ENCODE data around the gene NT5DC1.
"Not testable (repeated sequence)": the region's sequence is repeated elsewhere in the genome, so short reads cannot be mapped to it uniquely, and the experiment has no call there.

NT5DC1 gene

DNA sequence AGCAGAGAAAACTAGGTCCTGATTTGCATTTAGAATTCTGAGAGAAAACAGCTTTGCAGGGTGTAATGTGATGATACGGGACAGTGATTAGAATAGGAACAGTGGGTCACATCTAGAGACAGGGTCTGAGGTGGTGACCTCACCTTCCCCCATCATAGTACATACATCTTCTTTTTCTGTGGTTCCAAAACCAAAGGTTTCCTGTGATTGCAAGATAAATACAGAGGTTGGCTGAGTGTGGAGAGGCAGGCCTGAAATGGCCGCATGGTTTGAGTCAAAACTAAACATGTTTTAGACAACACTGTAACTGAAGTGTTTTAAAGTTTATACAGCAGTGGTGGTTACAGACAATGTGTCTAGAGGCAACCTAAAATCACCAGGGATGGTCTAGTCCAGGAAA, 10.4 kb upstream of the NT5DC1 start:
- no peak for DNase-seq (ENCODE audit: low read depth)

DNA sequence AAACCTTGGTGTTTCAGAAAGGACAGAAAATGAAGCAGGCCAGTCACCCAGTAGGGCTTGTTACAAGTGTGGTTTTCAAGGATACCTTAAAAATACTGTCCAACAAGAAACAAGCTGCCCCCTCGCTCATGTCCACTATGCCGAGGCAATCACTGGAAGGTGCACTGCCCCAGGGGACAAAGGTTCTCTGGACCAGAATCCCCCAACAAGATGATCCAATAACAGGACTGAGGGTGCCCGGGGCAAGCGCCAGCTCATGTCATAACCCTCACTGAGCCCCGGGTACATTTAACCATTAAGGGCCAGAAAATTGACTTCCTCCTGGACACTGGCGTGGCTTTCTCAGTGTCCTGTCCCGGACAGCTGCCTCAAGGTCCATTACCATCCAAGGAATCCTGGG, 6.6 kb upstream of the NT5DC1 start:
- DNase-seq (ENCODE audit: low read depth), result no peak

DNA sequence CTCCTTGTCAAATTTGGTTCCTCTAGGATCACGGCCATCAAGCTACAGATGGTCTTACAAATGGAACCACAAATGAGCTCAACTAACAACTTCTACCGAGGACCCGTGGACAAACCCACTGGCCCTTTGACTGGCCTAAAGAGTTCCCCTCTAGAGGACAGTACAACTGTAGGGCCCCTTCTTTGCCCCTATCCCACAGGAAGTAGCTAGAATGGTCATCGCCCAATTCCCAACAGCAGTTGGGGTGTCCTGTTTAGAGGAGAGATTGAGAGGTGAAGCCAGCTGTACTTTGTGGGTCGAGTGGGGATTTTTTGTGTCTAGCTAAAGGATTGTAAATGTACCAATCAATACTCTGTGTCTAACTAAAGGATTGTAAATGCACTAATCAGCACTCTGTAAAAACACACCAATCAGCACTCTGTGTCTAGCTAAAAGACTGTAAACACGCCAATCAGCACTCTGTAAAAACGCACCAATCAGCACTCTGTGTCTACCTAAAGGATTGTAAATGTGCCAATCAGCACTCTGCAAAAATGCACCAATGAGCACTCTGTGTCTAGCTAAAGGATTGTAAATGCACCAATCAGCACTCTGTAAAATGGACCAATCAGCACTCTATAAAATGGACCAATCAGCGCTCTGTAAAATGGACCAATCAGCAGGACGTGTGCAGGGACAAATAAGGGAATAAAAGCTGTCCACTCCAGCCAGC, 4.4 kb upstream of the NT5DC1 start:
- DNase-seq (ENCODE audit: low read depth), result not testable (repeated sequence)

DNA sequence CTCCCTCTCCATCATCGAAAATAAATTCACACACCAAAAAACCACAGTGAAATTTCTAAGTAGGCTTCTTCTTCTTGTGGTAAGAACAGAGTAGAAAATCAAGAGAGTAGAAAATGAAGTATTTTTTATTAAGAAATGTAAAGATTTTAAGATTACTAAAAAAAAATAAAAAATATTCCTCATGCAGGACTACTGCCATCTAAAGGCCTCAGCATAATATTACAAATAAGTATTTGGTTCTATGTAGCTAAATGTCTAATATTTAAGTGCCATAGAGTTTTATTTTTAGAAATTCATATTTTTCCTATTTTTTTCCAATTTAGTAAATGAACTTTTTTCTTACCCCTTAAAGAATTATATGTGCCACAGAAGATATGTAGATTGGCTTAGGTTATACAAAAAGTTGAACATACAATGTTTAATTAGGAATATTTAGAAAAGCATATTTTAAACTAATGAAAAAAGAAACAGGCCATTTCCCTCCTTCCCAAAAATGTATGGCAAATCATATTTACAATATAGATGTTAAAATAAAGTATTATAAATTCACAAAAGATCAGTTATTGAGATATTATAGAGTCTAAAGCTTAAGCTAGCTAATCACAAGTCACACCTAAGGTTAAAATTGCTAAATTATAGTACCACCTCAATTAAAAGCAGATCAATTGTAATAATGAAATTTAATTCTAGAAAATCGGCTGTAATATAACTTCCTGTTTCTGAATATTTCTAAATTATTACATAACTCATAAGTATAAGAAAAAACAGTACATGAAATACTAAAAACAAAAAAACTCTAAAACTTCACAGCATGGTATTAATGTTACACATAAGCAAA, 3.5 kb upstream of the NT5DC1 start:
- DNase-seq (ENCODE audit: low read depth), result peak; percentile 16

DNA sequence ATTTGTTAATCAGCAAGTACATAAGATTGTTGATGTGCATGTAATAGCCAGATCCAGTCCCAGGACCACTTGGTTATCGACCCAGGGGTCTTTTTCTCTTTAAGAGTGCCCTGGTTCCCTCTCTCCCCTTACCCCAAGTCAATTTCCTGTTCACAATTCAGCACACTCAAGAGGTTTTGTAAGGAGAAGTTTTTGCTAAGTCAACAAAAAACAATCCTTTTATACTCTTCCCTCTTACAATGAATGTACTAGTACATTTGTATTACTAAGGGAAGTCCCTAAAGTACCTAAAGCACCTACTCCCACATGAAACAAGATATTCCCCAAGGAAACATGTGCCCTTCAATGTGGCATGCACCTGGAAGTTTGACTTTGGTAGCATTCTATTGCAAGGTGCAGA, 1.6 kb upstream of the NT5DC1 start:
- no peak for DNase-seq (ENCODE audit: low read depth)

DNA sequence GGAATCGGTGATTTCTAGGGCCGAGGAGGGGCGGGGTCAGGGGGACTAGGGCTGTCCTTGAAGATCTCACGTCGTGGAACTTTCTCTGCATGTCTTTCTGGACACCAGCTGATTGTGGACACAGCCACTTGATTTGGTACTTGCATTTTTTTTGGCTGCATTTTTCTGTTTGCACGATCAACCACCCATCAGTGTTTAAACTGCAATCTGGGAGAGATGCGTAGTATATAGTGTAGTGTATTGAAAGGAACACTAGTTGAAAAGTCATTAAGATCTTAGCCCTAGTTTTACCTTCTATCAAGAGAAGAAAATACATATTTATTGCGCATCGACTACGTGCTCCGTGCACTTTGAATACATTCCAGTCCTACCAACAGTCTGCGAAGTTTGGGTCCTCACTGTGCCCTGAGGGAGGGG, 657 bp downstream of the NT5DC1 start:
- DNase-seq (ENCODE audit: low read depth), result no peak

DNA sequence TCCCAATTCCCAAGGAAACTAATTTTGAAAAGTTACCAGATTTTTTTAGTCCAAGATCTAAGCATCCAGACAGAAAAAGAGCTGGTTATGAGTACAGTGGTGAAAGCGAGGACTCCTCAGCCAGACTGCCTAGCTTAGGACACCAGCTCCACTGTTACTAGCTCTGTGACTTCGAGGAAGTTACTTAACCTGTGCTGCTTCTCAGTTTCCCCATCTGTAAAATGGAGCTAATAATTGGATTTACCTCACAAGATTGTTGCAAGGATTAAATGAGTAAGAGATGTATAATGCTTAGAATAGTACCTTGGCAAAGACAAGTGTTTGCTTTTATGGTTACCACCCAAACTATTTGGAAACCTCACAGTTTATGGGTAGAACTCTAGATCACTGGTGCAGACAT, 1.1 kb downstream of the NT5DC1 start:
- no peak for DNase-seq (ENCODE audit: low read depth)

DNA sequence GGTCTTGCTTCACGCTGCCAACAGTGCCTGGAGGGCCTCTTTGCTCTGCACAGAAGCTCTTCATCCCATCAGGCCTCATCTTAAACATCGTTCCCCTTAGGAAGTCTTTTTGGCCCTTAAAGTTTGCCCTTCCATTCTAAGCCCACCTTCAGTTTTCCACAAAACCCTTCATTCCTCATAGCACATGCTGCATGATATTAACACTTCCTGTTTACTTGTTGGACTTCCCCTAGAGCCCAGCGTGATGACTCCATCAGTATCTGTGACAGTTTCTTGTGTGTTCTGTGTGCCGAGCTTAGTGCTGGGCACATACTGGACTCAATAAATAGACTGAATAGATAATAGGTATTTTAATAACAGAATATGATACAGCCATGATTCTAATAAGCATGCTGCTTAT, 2.2 kb downstream of the NT5DC1 start:
- DNase-seq (ENCODE audit: low read depth), result no peak

DNA sequence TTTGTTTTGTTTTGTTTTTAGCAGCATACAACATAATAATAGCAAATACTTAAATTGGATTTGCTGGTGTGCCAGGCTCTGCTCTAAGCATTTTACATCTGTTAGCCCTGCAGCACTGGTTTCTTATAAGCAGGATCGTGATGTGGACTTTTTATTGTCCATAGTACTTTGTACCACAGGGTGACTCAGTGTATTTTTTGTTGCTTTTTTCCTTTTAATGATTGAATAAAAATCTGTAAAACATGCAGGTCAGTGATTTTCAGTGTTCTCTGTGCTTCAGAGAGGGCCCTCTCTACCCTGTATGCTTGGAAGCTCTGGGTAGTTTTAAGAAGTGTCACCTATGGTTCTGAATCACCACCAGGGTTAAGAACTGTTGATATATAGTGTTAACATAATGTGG, 4.0 kb downstream of the NT5DC1 start:
- DNase-seq (ENCODE audit: low read depth), result no peak

DNA sequence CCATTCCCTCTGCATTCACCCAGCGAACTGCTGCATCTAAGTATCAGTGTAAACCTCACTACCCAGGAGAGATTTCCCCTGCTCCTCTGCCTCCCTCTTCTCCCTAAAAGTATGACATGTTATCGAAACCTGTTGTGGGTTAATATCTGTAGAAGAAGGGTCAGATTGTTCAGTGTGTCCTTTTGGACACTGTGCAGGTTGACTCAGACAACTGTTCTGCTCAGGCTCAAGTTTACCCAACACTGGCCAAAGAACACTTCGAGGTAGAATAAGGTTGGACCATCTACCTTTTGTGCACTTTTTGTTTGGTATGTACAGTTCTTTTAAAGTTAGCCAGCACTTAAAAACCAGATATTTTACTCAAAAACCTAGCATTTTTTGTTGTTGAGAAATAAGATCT, 4.6 kb downstream of the NT5DC1 start:
- DNase-seq (ENCODE audit: low read depth), result no peak

DNA sequence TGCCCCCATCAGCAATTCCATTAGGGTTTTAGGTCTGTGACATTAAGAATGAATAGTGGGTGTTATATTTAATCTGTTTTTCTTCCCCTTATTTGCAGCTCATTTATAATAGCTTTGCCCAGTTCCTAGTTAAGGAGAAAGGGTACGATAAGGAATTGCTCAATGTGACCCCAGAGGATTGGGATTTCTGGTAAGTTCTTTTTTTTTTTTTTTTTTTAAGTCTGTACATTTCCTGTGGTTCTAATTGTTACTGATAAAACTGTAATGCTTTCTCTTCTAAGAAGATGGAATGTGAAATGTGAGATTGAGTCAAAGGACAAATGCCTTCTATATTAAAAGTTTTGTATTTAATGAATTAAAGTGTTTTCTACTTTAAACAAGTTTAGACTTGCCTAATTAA, 5.5 kb downstream of the NT5DC1 start:
- peak; percentile 18 for DNase-seq (ENCODE audit: low read depth)

DNA sequence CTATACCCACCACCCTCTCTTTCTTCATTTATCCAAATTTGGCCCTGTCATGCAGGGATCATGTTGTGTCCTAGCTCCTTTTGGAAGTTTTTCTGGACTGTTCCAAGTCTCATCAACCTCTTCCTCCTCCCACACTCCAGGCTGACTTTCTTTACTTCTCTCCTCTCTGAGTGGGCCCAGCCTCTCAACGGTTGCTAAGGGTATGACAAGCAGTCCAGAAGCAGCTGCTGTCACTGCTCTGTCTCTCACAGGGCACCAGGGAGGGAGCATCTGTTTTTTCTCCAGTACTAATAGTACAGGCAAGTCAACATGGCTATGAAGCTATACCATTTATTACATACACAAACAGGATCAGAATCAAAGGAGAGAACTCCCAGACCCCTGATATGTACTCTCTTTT, 8.2 kb downstream of the NT5DC1 start:
- no peak for DNase-seq (ENCODE audit: low read depth)

DNA sequence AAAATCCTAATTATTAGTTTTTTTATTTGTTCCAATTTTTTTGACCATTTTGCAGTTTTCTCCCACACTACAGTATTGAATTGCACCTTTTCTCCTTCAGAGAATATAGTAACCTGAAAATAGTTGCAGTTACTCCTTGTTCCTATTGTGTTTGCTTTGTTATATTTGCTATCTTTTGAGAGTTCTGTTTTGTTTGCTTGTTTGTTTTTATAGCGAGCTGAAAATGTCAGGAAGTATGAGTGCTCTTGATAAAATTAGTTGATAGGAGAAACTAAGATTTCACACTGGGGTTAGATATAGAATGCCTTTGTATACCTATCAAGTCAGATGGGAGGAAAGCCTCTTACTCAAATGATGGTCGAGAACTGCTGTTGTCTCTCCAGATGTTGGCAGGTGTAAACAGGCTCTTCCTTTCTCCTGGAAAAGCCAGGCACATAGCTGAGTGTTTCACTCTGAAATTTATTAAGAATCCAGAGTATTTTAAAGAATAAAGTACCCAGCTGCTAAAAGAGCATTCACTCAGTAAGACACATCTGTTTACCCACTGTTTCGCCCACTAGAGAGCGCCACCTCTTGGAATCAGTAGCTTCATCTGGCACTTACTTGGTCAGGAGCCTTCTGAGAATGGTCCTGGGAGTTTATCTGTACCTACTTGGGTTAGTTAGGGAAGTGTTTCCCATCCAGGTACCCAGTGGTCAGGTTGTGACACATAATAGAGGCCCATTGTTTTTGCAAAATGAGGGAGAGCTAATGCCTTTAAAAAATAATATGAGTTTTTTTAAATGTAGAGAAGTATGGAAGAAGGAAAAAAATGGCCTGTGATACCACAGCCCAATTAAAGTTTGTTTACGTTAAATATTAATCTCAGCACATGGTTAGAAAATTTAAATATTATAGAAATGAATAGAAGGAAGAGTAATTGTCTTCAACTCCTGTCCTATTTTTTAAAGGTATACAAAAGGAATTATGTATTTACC, 11.2 kb downstream of the NT5DC1 start:
- peak; percentile 47 for DNase-seq (ENCODE audit: low read depth)

DNA sequence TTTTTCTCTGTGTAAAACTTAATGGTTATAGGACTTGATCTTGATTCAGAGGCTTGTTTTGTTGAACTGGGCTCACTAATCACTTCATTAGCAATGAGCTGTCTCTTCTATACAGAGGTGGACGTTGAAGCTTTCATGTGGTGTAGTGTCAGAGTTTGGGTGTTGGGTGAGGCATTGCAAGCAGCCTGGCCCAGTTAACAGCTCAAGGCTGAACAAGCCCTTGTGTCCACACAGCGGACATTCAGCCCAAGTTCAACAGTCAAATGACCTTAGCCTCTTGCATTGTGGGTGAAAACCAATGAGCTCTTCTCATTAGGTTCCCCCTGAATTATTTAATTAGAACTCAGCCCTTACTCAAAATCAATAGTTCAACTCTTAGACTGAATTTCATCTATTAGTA, 12.7 kb downstream of the NT5DC1 start:
- DNase-seq (ENCODE audit: low read depth), result no peak

DNA sequence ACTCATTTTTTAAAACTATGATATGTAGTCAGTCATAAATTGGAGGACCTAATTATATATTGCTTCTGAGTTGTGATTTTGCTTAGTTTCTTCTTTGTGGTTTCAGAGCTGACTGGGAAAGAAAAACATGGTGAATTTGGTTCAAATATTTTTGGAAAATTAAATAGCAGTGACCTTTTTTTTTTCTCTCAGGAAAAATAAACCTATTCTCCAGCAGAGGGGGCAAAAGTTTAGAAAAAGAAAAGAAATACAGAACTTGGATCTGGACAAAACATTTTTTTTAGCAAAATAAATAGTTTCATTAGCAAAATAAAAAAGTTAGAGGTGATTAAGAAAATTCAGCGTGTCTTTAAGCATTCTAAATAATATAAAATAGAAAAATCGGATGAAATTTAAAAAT, 15.1 kb downstream of the NT5DC1 start:
- DNase-seq (ENCODE audit: low read depth), result peak; percentile 19

DNA sequence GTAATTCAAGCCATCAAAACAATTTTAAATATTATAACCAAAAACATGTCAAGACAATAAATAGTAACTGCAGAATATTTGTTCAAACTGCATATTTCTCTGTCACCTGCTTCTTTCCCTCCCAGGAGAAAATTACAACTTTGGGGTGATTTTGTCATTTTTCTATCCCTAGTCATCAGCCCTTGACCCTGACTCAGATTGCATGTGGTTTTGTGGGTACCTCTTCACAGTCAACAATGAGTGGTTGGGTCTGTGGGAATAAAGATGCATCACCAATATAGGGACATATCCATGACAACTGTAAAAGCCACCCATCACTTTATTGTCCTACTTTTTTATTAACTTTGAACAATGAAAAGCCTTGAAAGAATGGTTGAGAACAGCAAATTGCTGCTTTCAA, 18.0 kb downstream of the NT5DC1 start:
- DNase-seq (ENCODE audit: low read depth), result peak; percentile 40

DNA sequence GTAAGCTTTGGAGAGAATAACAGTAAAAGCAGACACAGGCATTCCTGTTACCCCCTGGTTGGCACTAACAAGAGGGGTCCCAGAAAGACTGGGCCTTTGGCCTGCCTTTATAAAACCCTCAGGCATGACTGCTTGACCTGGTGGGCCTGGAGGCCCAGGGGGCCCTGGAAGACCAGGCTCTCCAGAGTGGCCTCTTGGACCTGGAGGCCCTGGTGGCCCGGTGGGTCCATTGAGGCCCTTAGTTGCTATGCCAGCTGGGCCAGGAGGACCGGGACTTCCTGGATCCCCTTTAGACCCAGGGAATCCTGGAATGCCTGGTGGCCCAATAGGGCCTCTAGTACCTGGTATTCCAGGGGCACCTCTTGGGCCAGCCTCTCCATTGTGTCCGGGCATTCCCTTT, 19.8 kb downstream of the NT5DC1 start:
- no peak for DNase-seq (ENCODE audit: low read depth)

DNA sequence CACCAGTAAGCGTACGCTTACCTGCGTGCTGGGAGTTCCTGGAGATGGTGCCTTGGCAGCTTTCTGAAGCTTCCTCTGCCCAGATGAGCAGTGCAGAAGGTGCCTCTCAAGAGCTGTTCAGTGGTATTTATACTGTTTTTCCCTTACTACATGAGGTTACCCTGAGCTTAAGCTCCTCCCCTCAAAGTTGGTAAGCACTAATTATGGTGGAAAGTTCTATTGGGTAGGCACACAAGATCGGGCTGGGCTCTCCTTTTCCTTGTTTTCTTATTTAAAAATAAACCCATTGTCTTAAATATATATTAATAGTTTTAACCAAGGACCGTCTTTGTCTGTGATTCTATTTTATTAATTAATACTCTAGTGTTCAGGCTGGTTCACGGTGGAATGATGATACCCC, 25.4 kb downstream of the NT5DC1 start, which contains the start of gene COL10A1:
TSS of gene COL10A1 (minus strand) at position 101 of the 400 bp plus-strand sequence. CDS start 640 bp downstream, outside the sequence.
- DNase-seq (ENCODE audit: low read depth), result no peak

DNA sequence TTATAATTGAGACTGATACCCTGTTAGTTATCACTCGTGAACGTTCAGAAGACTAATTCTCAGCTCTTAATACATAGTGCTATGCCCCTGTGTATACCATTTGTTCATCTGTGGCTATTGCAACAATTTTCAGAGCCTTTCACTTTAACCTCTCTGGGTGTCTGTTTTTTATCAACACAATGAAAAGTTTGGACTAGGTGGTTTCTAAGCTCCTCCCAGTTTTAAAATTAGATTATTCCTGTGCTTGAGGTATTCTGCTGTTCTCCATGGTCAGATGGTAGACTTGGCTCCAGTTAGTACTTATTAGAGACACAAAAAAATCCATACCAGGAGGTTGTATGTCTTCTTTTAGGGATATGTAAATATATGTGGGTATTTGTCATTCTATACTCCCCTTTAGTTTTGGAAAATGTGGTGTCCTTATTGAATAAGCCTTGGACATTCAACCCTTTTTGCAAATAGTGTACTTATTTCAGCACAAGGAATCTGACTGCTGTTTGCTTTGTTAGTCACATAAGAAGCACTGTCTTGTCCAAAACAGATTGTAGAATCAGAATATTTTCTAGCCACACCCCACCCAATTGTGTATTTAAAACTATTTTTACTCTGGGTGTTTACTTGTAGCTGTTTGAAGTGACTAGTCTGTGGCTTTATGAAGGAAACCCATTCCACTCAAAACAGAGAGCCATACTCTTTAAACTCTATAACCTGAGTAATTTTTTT, 27.3 kb downstream of the NT5DC1 start:
- DNase-seq (ENCODE audit: low read depth), result peak; percentile 48

DNA sequence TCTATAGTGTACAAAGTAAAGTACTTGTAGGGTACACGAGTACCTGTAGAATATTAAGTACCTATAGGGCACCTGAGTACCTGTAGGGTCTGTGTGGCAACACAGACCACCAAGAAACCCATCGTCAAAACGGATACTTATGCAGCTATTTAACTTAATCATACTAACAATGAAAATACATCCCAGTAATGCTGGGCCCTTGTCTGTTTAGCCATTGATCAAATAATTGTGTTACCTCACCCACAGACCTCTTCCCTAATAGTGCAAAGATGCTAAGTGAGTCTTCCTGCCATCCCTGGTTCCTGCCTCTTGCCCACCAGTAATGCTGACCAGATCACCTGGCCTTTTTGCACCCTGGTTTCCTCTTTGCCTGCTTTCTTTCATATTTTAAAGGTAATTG, 32.8 kb downstream of the NT5DC1 start:
- no peak for DNase-seq (ENCODE audit: low read depth)

DNA sequence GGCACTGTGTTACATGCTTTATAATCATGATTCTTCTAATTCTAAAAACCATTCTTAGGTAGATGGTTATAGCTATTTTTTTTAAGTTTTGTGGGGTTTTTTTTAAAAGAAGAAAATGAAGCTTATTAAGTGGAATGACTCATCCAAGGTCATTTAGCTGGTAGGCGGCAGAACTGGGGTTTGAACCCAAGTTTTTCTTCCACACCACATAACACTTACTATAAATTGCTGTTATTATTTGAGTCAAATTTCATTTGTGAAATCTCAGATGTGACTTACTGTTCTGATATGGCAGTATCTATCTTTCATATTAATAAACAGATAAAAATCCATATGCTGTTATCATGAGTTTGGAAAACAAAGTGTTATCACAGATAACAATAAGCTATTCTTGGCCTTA, 35.7 kb downstream of the NT5DC1 start:
- DNase-seq (ENCODE audit: low read depth), result no peak

DNA sequence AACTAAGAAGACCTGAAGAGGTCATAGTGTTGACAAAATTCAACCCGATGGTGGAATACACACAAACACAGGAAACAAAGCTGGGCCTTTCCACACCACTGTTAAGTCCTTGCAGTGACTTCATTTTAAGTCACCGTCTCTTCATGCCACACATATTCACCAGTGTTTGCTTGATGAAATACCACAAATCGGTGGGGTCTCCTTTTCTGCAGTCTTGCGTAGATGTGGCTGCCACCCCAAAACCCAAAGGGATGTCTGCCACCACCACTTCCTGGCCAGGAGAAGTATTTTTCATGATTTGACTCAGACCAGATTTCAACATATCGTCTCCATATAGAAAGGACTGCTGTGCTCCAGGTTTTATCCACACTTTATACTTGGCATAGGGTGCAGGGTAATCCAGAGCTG, 36.3 kb downstream of the NT5DC1 start:
- DNase-seq (ENCODE audit: low read depth), result no peak
